GM08714 (cell line): ENCODE data around the gene OVCA2.

Experiments
- H3K4me3 ChIP-seq: fragments of 200-500 bp; sonication (Bioruptor generic); 2 replicates; pipeline ENCODE4 v1.5.1; 2014; ENCODE audit warnings: mild to moderate bottlenecking, low read length, inconsistent platforms
- ZNF274 ChIP-seq: IDR thresholded peaks from 2 replicates; pipeline ENCODE4 v1.6.1; 2012; ENCODE audit warnings: mild to moderate bottlenecking, low read depth, low read length

The OVCA2 gene

GRCh38 chr17:2058586-2059546 is 17.0 kb downstream of the OVCA2 start:
- peak overlapping the region; percentile 20; the same call in 1 of the 2 replicates for H3K4me3 ChIP-seq
- TF ChIP-seq ZNF274: no peak

- no peak for TF ChIP-seq ZNF274
- peak overlapping the region; percentile 7; the same call in 1 of the 2 replicates for H3K4me3 ChIP-seq
Observed at GRCh38 chr17:2059547-2060384, 17.9 kb downstream of the OVCA2 start.

- no peak overlapping the region for H3K4me3 ChIP-seq
- TF ChIP-seq ZNF274: no peak
Observed at GRCh38 chr17:2060385-2060658, 18.5 kb downstream of the OVCA2 start.

- no peak for TF ChIP-seq ZNF274
Observed at GRCh38 chr17:2060681-2061440, 19.0 kb downstream of the OVCA2 start.

GRCh38 chr17:2061441-2061958 is 19.7 kb downstream of the OVCA2 start:
- H3K4me3 ChIP-seq: no peak overlapping the region
- TF ChIP-seq ZNF274: no peak

More at GRCh38 chr17:2060681-2061440, 19.0 kb downstream of the OVCA2 start:
- H3K4me3 ChIP-seq: no peak overlapping the region

- no peak for TF ChIP-seq ZNF274
- H3K4me3 ChIP-seq: no peak overlapping the region
Observed at GRCh38 chr17:2062571-2063183, 20.9 kb downstream of the OVCA2 start.

GRCh38 chr17:2063261-2064146 is 21.7 kb downstream of the OVCA2 start:
- no peak overlapping the region for H3K4me3 ChIP-seq
- TF ChIP-seq ZNF274: no peak

GRCh38 chr17:2064147-2064489 is 22.3 kb downstream of the OVCA2 start:
- H3K4me3 ChIP-seq: no peak overlapping the region

GRCh38 chr17:2064520-2064971 is 22.7 kb downstream of the OVCA2 start:
- no peak overlapping the region for H3K4me3 ChIP-seq
- TF ChIP-seq ZNF274: no peak

More at GRCh38 chr17:2064147-2064489, 22.3 kb downstream of the OVCA2 start:
- no peak for TF ChIP-seq ZNF274

- no peak overlapping the region for H3K4me3 ChIP-seq
Observed at GRCh38 chr17:2064980-2065785, 23.4 kb downstream of the OVCA2 start.

GRCh38 chr17:2065949-2066400 is 24.2 kb downstream of the OVCA2 start:
- no peak for TF ChIP-seq ZNF274
- H3K4me3 ChIP-seq: no peak overlapping the region

More at GRCh38 chr17:2064980-2065785, 23.4 kb downstream of the OVCA2 start:
- TF ChIP-seq ZNF274: no peak
